HL-60 (cell line): Measurements from ENCODE around the gene SERINC2.

Source experiments
- CTCF ChIP-seq: IDR thresholded peaks from one replicate; pipeline ENCODE4 v1.5.1; 2011; ENCODE audit warnings: low read length, control low read depth, inconsistent platforms; ENCODE audit not compliant: insufficient read depth
- GABPA ChIP-seq: IDR thresholded peaks from 2 replicates; pipeline ENCODE4 v1.6.1; 2012; ENCODE audit warnings: low read depth
- POLR2AphosphoS5 ChIP-seq: IDR thresholded peaks from 2 replicates; pipeline ENCODE4 v1.6.1; 2012; ENCODE audit warnings: low read depth
- TF ChIP-seq, protein P1 (sequence below): IDR thresholded peaks from 2 replicates; pipeline ENCODE4 v1.6.1; 2012; ENCODE audit warnings: low read depth; ENCODE audit not compliant: insufficient replicate concordance

- TF ChIP-seq CTCF = no peak
- TF ChIP-seq, protein P1, sequence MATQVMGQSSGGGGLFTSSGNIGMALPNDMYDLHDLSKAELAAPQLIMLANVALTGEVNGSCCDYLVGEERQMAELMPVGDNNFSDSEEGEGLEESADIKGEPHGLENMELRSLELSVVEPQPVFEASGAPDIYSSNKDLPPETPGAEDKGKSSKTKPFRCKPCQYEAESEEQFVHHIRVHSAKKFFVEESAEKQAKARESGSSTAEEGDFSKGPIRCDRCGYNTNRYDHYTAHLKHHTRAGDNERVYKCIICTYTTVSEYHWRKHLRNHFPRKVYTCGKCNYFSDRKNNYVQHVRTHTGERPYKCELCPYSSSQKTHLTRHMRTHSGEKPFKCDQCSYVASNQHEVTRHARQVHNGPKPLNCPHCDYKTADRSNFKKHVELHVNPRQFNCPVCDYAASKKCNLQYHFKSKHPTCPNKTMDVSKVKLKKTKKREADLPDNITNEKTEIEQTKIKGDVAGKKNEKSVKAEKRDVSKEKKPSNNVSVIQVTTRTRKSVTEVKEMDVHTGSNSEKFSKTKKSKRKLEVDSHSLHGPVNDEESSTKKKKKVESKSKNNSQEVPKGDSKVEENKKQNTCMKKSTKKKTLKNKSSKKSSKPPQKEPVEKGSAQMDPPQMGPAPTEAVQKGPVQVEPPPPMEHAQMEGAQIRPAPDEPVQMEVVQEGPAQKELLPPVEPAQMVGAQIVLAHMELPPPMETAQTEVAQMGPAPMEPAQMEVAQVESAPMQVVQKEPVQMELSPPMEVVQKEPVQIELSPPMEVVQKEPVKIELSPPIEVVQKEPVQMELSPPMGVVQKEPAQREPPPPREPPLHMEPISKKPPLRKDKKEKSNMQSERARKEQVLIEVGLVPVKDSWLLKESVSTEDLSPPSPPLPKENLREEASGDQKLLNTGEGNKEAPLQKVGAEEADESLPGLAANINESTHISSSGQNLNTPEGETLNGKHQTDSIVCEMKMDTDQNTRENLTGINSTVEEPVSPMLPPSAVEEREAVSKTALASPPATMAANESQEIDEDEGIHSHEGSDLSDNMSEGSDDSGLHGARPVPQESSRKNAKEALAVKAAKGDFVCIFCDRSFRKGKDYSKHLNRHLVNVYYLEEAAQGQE = no peak
- TF ChIP-seq POLR2AphosphoS5 = no peak
- no peak for TF ChIP-seq GABPA
Observed at GRCh38 chr1:31439276-31439675, 26.3 kb downstream of the SERINC2 start.
